ENCODE measurements around the gene OR52N4.

The OR52N4 gene

DNA sequence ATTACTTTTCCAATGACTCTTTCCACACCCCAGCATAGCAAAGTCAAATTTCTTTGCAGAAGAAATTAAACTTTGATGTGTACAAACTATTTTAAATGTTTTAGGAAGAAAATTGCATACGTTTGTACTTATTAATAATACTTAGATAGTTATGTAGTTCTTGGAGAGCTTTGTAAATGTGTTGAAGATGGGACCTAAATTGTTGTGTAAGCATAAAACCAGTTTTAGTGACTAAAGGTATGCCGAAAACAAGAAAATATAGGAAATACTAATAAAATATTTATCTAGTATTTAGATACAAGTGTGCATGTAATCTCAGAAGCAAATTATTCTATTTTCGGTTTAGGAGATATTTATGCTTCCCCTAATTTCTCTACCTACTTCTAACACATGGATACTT, 4.2 kb upstream of the OR52N4 start:
- TF ChIP-seq, protein P1, sequence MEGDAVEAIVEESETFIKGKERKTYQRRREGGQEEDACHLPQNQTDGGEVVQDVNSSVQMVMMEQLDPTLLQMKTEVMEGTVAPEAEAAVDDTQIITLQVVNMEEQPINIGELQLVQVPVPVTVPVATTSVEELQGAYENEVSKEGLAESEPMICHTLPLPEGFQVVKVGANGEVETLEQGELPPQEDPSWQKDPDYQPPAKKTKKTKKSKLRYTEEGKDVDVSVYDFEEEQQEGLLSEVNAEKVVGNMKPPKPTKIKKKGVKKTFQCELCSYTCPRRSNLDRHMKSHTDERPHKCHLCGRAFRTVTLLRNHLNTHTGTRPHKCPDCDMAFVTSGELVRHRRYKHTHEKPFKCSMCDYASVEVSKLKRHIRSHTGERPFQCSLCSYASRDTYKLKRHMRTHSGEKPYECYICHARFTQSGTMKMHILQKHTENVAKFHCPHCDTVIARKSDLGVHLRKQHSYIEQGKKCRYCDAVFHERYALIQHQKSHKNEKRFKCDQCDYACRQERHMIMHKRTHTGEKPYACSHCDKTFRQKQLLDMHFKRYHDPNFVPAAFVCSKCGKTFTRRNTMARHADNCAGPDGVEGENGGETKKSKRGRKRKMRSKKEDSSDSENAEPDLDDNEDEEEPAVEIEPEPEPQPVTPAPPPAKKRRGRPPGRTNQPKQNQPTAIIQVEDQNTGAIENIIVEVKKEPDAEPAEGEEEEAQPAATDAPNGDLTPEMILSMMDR (IDR thresholded peaks at IDR 0.05; ENCODE audit: borderline replicate concordance, insufficient read depth, low read depth, low read length): no peak
- no peak overlapping the region for H3K4me3 ChIP-seq (ENCODE audit: low read depth, low read length)

GRCh38 chr11:5767056-5767455, 13.0 kb downstream of the OR52N4 start:
- TF ChIP-seq, protein P1 (IDR thresholded peaks at IDR 0.05; ENCODE audit: borderline replicate concordance, insufficient read depth, low read depth, low read length): no peak
- H3K4me3 ChIP-seq (ENCODE audit: low read depth, low read length): no peak overlapping the region

DNA sequence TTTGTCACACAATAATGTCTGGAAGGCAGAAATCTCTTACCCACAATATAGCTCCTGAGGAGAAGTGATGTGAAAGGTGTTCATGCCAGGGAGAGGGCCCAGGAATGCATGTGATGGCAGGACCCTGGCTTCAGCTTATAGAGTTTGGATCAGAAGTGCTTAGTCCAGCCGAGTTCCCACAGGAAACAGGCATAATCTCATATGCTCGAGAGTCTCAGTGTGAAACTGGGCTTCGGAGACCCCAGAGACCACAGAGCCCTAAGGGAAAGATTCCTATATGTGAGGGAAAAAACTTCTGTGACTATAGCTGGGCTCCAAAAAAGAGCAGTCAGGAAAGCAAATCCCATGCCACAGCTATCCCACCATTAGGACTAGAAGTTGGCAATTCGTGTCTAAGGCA, 29.2 kb downstream of the OR52N4 start, which contains the start of gene OR52N5:
TSS of gene OR52N5 (minus strand) at position 101 of the 400 bp plus-strand sequence. CDS start 4,721 bp downstream, outside the sequence.
- TF ChIP-seq, protein P1 (IDR thresholded peaks at IDR 0.05; ENCODE audit: borderline replicate concordance, insufficient read depth, low read depth, low read length): no peak
- H3K4me3 ChIP-seq (ENCODE audit: low read depth, low read length): no peak within 1 kb of the TSS

DNA sequence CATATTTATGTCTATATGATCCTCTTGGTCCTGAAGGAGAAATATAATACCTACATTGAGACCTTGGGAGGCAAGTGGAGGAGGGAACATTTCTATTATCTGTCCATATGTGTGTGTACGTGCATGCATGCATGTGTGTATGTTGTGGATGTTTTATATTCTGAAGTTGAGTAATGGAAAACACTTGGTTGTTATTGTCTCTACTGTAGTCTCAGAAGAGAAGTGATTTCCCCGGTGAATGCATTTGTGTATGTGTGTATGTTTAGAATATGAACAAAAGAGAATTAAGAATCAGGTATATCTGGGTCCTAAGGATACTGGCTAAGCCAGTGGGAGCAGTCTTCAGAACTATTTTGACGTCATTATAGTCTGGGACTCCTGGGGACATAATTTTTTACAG, 37.1 kb downstream of the OR52N4 start, which contains the start of gene OR52N1:
TSS of gene OR52N1 (minus strand) at position 101 of the 400 bp plus-strand sequence. CDS start 2,449 bp downstream, outside the sequence.
- TF ChIP-seq, protein P1 (IDR thresholded peaks at IDR 0.05; ENCODE audit: borderline replicate concordance, insufficient read depth, low read depth, low read length): no peak
- no peak within 1 kb of the TSS for H3K4me3 ChIP-seq (ENCODE audit: low read depth, low read length)

GRCh38 chr11:5796541-5796940, 42.5 kb downstream of the OR52N4 start:
- TF ChIP-seq, protein P1 (IDR thresholded peaks at IDR 0.05; ENCODE audit: borderline replicate concordance, insufficient read depth, low read depth, low read length): no peak
- H3K4me3 ChIP-seq (ENCODE audit: low read depth, low read length): no peak overlapping the region

DNA sequence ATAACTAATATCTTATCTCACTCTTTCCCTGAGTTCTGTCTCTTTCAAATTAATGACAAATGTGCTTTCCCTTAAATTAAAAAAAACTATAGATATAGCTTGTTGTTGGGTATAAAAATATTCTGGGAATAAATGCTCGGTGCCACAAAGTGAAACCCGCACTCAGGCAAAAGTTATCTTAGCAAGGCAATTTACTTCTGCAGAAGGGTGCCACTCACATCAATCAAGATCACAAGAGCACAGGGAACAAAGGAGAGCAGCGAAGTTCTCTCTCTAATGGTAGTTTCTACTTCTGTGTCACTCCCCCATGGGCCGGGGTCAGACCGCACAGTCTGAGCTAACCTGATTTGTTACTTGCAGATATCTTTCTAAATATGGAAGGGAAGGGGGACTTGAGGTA, 49.9 kb downstream of the OR52N4 start:
- TF ChIP-seq, protein P1 (IDR thresholded peaks at IDR 0.05; ENCODE audit: borderline replicate concordance, insufficient read depth, low read depth, low read length): no peak

More for the DNA sequence above, 49.9 kb downstream of the OR52N4 start:
- H3K4me3 ChIP-seq (ENCODE audit: low read depth, low read length): no peak overlapping the region
